GM19328 (cell line): ENCODE results near the gene RNF213.
"Not testable (repeated sequence)": the region's sequence is repeated elsewhere in the genome, so short reads cannot be mapped to it uniquely, and the experiment has no call there.

ENCODE experiments used
- ATAC-seq: cut with Tn5 transposase; IDR thresholded peaks from one replicate; pipeline ENCODE4 v1.9.1; 2021; ENCODE audit warnings: mild to moderate bottlenecking, moderate library complexity; ENCODE audit not compliant: unreplicated experiment

Gene RNF213

DNA sequence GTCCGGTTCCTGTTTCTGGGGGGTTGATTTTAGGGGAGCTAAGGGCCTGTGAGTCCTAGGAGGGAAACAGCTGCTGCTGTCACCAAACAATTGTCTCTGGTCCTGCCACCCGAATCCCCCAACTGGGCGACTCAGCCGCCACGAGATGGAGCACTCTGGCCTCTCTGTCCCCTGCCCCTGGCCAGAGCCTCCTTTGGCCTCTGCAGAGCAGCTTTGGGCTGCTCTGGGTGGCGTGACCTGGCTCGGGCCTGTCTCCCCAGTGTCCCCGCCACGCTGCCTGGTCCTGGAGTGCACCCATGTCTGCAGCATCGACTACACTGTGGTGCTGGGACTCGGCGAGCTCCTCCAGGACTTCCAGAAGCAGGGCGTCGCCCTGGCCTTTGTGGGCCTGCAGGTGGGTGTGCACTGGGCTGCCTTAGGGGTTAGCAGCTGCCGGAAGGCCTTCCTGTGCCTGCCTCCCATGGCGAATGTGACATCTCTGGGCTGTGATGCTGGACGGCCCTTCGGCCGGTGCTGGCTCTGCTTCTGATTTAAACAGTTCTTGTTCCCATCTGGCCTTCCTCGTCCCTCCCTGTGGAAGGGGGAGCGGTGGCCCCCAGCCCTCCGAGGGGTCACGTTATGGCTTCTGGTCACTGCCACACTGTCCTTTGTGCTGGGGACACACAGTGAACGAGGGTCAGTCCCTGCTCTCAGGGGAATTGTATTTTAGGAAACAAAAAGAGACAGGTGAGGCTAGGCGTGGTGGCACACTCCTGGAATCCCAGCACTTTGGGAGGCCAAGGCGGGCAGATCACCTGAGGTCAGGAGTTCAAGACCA is 11.6 kb upstream of the RNF213 start:
- no peak for ATAC-seq

DNA sequence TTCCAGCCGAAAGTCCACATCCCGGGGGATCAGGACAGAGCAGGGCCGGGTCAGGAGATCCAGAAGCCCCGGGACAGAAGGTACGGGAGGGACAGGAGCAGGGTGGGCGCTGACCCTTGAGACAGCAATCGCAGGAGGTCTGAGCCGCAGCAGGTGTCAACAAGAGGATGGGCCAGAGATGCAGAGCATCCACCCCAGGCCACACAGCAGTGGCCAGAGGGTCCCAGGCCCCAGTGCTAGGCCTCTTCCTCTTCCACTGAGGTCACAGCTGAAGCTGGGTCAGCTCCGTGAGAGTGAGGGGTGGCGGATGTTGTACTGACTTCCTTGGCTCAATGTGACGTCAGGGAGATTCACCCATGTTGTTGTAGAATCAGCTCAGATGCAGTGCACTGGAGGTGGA is 8.7 kb upstream of the RNF213 start:
- ATAC-seq, result no peak

GRCh38 chr17:80252871-80253270 is 7.8 kb upstream of the RNF213 start:
- no peak for ATAC-seq

- no peak for ATAC-seq
These were observed 6.8 kb upstream of the RNF213 start for GRCh38 chr17:80253631-80254395.

DNA sequence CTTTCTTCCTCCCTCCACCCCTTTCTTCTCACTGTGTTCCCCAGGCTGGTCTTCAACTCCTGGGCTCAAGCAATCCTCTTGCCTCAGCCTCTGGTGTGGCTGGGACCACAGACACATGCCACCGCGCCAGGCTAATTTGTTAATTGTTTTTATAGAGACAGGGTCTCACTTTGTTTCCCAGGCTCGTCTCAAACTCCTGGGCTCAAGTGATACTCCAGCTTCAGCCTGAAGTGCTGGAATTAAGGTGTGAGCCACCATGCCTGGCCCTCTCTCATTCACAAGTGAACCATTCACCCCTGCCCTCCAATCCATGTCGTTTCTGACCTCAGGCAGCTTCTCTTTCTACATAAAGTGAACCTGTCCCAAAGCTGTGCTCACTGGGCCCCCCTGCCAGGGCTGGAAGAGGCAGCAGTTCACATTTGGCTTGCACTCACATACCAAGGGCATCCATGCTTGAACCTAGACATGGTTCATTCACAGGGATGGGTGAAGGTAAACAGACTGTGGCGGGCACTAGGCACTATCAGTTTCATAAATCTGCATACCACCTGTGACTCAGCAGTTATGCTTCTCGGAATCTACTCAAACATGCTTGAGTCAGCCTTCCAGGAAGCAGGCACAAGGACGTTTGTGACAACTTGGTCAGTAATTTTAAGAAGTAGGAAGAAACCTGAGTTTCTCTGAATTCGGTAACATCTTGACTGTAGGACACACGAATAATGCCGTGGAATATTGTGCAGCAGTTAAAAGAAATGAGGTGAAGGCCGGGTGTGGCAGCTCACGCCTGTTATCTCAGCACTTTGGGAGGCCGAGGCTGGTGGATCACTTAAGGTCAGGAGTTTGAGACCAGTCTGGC is 6.0 kb upstream of the RNF213 start:
- no peak for ATAC-seq

DNA sequence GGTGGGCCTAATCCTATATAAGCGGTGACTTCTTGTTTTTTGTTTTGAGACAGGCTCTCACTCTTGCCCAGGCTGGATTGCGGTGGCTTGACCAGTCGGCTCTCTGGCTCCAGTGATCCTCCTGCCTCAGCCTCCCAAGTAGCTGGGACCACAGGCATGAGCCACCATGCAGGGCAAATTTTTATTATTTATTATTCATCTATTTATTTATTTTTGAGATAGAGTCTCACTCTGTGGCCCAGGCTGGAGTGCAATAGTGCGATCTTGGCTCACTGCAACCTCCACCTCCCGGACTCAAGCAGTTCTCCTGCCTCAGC is 4.7 kb upstream of the RNF213 start:
- ATAC-seq, result no peak

DNA sequence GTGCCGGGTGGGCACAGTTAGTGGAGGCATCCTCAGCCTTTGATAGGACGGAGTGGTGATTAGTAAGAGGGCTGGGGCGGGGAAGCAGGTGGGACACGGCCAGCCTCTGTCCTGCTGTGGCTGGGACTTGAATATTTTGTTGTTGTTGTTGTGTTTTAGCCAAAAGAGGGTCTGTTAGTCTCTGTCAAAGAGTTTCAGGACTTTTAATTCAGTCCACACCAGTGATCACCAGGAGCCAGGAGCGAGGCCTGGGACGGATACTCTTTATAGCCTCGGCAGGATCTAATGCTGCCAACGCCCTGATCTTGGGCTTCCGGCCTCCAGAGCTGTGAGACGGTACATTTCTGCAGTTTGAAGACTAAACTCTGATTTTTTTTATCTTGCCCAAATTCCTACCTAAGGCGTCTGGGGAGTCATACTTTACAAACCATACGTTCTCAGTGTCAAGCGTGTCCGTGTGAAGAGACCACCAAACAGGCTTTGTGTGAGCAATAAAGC is 2.9 kb upstream of the RNF213 start:
- ATAC-seq, result no peak

DNA sequence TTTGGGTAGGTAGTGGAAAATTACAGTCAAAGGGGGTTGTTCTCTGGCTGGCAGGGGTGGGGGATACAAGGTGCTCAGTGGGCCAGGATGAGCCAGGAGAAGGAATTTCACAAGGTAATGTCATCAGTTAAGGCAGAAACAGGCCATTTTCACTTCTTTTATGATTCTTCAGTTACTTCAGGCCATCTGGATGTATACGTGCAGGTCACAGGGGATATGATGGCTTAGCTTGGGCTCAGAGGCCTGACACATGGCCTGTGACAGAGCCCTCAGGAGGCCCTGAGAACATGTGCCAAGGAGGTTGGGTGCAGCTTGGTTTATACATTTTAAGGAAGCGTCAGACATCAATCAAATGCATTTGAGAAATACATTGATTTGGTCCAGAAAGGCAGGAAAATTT is 2.4 kb upstream of the RNF213 start:
- ATAC-seq, result not testable (repeated sequence)

DNA sequence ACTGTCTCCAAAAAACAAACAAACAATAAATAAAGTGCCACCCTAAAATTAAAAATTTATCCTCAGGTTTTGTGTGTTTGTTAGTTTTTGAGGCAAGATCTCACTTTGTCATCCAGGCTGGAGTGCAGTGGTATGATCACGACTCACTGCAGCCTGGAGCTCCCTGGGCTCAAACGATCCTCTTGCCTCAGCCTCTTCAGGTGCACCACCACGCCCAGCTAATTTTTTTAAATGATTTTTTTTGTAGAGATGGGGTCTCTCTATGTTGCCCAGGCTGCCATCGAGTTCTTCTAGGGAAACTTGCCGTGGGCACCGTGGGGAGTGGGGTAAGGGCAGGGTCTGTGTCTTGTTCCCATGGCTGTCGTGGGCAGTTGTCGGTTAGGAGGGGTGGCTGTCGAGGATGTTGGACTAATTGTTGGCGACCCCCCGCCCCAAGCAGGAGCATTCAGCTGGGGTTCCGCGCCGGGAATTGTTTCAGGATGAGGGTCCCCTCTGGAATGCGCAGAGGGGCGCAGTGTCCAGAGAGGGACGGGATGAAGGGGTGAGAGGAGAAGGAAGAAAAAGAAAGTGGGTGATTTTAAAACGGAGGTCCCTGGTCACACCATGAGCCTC is 1.1 kb upstream of the RNF213 start:
- ATAC-seq, result no peak

DNA sequence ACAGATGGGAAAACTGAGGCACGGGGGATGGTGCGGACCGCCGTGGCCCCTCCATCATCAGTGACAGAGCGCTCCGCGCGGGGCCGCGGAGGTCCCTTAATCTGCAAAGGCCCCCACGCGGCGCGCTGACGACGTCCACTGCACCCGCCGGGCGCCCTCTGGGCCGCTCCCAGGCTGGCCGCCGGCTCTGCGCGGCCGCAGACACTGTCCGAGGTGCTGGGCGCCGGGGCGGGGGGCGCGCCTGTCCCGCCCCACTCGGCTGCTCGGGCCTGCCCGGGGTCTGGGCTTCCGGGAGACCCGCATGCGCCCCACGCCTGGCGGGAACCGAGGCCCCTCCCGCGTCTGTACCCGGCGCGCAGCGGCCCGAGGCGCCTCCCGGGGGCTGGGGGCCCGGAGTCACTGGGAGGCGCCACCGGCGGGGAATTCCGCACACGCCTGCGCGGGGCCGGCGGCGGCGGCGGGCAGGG is 550 bp upstream of the RNF213 start:
- ATAC-seq, result no peak

- no peak for ATAC-seq
These were observed 675 bp downstream of the RNF213 start for GRCh38 chr17:80261159-80261894.

DNA sequence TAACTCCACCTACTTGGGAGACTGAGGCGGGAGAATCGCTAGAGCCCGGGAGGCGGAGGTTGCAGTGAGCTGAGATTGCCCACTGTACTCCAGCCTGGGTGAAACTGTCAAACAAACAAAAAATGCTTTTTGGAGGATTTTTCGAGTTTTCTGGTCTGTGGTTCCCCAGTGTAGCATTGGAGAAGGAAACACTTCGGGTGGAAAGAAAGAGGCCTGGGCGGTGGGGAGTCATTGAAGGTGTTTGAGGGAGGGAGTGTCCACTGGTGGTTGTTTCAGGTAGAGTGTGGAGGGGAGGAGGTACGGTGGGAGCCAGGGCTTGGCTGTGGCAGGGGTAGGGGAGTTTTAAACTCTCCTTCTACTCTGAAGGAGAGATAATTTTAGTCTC is 1.2 kb downstream of the RNF213 start:
- ATAC-seq, result no peak

- ATAC-seq, result no peak
These were observed 1.6 kb downstream of the RNF213 start for GRCh38 chr17:80262291-80262690.

DNA sequence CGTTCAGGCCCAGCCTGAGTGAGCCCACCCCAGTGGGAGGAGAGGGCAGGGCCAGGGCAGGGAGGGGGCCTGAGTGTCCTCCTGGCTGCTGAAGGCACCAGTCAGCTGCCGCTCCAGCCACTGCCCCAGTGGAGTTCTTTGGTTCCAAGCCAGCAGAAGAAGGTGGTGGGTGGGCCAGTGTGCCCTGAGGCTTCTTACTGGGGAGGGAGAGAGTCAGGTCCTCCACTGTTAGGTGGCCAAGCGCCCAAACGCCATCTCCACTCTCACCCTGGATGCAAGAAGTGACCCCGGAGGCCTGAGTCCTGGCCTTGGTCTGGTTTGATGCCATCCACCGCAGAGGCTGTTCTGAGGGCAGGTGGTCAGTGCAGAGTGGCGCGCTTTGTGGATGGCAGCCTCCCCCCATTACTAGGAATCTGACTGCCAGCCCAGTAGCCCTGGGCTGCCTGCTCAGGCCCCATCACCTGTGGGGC is 2.2 kb downstream of the RNF213 start:
- ATAC-seq, result no peak

- ATAC-seq, result peak; percentile 39
These were observed 2.9 kb downstream of the RNF213 start for GRCh38 chr17:80263253-80264204.

- ATAC-seq, result no peak
These were observed 3.8 kb downstream of the RNF213 start for GRCh38 chr17:80264205-80265075.

- ATAC-seq, result no peak
These were observed 4.8 kb downstream of the RNF213 start for GRCh38 chr17:80265205-80266068.
